Stimulated activated CD8-positive, alpha-beta memory T cell treated with anti-CD3 and anti-CD28 coated beads, Interleukin-12 subunit alpha, Interleukin-12 subunit beta, amount 100 ng/mL, for 24 hours (primary cell): ENCODE measurements around the gene TNFAIP8.
"Not testable (repeated sequence)": the region's sequence is repeated elsewhere in the genome, so short reads cannot be mapped to it uniquely, and the experiment has no call there.

Experiments used
- DNase-seq: peaks from one replicate; pipeline ENCODE4 v3.0.0-alpha.2; 2020; ENCODE audit errors: extremely low read depth

Gene TNFAIP8

GRCh38 chr5:119420169-119420568, 64.3 kb downstream of the TNFAIP8 start:
- DNase-seq: no peak

- no peak for DNase-seq
These were observed 70.2 kb downstream of the TNFAIP8 start for GRCh38 chr5:119426057-119426456.

- DNase-seq: no peak
These were observed 71.2 kb downstream of the TNFAIP8 start for GRCh38 chr5:119427060-119427459.

GRCh38 chr5:119427596-119427995, 71.8 kb downstream of the TNFAIP8 start:
- not testable (repeated sequence) for DNase-seq

- DNase-seq: not testable (repeated sequence)
These were observed 72.3 kb downstream of the TNFAIP8 start for GRCh38 chr5:119428166-119428565.

- not testable (repeated sequence) for DNase-seq
These were observed 72.8 kb downstream of the TNFAIP8 start for GRCh38 chr5:119428574-119428973.

GRCh38 chr5:119432674-119433237, 76.9 kb downstream of the TNFAIP8 start:
- not testable (repeated sequence) for DNase-seq

- peak; percentile 31 for DNase-seq
These were observed 79.8 kb downstream of the TNFAIP8 start for GRCh38 chr5:119435436-119436132.

- DNase-seq: not testable (repeated sequence)
These were observed 82.2 kb downstream of the TNFAIP8 start for GRCh38 chr5:119437785-119438586.

- not testable (repeated sequence) for DNase-seq
These were observed 82.7 kb downstream of the TNFAIP8 start for GRCh38 chr5:119438587-119438917.

- DNase-seq: no peak
These were observed 83.4 kb downstream of the TNFAIP8 start for GRCh38 chr5:119439140-119439631.

GRCh38 chr5:119439632-119440031, 83.8 kb downstream of the TNFAIP8 start:
- DNase-seq: not testable (repeated sequence)

GRCh38 chr5:119444643-119445042, 88.8 kb downstream of the TNFAIP8 start:
- not testable (repeated sequence) for DNase-seq

- no peak for DNase-seq
These were observed 89.7 kb downstream of the TNFAIP8 start for GRCh38 chr5:119445544-119445943.
